NT2/D1 (cell line): Measurements from ENCODE around the gene PGPEP1.

Experiments
- DNase-seq: peaks from one replicate; pipeline ENCODE4 v3.0.0-alpha.2; 2011; ENCODE audit warnings: low read depth, low spot score
- H3K27me3 ChIP-seq: 2 replicates; pipeline ENCODE4 v1.6.0; 2011; ENCODE audit warnings: mild to moderate bottlenecking; ENCODE audit not compliant: insufficient read length, insufficient read depth
- H3K36me3 ChIP-seq: 2 replicates; pipeline ENCODE4 v1.6.1; 2011; ENCODE audit warnings: mild to moderate bottlenecking, low read length, mixed read lengths; ENCODE audit not compliant: insufficient read depth, insufficient read length
- H3K4me1 ChIP-seq: 2 replicates; pipeline ENCODE4 v1.5.1; 2011; ENCODE audit not compliant: insufficient read depth, insufficient read length
- H3K4me3 ChIP-seq: 2 replicates; pipeline ENCODE4 v1.5.1; 2011; ENCODE audit warnings: low read depth; ENCODE audit not compliant: insufficient read length
- H3K9ac ChIP-seq: 2 replicates; pipeline ENCODE4 v1.6.0; 2011; ENCODE audit warnings: low read depth; ENCODE audit not compliant: insufficient read length
- H3K9me3 ChIP-seq: 2 replicates; pipeline ENCODE4 v1.5.1; 2011; ENCODE audit warnings: mild to moderate bottlenecking, low read length; ENCODE audit not compliant: insufficient read depth
- SUZ12 ChIP-seq: IDR thresholded peaks from 2 replicates; pipeline ENCODE4 v1.6.1; 2011; ENCODE audit not compliant: insufficient read length, insufficient read depth; ENCODE audit errors: extremely low read depth
- YY1 ChIP-seq: IDR thresholded peaks from 2 replicates; pipeline ENCODE4 v1.6.1; 2011; ENCODE audit not compliant: insufficient read length, insufficient read depth
- ZNF274 ChIP-seq: IDR thresholded peaks from 2 replicates; pipeline ENCODE4 v1.6.1; 2011; ENCODE audit warnings: mild to moderate bottlenecking, low read depth, low read length

PGPEP1 gene

DNA sequence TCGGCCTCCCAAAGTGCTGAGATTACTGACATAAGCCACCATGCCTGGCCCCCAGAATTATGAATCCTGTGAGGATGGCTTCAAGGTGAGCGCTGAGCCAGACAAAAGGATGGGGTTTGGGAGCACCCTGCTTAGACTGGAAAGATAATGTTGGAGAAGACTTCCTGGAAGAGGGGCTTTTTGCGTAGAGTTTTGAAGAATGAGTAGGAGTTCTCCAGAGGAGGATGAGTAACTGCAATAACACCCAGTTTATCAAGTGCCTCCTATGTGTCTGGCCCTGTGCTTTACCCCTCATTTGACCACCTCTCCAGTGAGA is 44.9 kb downstream of the PGPEP1 start:
- peaks cover 12% of the 10 kb centered on the region for H3K4me1 ChIP-seq
- H3K9ac ChIP-seq, result no peak overlapping the region
- H3K36me3 ChIP-seq, result no peaks in the 10 kb centered on the region
- H3K9me3 ChIP-seq, result no peaks in the 10 kb centered on the region
- H3K27me3 ChIP-seq, result peaks cover 40% of the 10 kb centered on the region
- no peak for DNase-seq
- no peak overlapping the region for H3K4me3 ChIP-seq
- TF ChIP-seq ZNF274 (no peak), SUZ12 (no peak), YY1 (no peak)

DNA sequence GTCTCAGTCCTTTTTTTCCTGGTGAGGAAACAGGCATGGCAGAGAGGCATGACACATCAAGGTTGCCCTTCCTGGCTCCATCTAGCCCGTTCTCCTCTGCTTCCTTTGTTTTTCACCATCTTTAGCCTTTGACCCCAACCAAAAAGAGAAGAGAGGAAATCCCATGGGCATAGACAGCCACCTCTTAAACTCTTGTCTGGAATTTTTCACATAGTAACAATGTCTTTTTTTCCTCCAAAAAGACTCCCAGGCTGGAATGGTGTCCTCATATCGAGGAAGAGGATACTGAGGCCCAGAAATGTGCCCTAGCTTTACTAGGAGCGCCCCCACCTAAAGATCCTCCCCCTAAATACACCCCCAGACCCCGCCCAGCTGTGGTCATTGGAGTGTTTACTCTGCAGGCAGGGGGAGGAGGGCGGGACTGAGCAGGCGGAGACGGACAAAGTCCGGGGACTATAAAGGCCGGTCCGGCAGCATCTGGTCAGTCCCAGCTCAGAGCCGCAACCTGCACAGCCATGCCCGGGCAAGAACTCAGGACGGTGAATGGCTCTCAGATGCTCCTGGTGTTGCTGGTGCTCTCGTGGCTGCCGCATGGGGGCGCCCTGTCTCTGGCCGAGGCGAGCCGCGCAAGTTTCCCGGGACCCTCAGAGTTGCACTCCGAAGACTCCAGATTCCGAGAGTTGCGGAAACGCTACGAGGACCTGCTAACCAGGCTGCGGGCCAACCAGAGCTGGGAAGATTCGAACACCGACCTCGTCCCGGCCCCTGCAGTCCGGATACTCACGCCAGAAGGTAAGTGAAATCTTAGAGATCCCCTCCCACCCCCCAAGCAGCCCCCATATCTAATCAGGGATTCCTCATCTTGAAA is 45.5 kb downstream of the PGPEP1 start, which contains the start of gene GDF15:
GDF15 (plus strand) TSS at position 484 of the 868 bp plus-strand sequence; CDS start at position 516, 32 bp downstream.
- H3K36me3 ChIP-seq, result no peaks in the 10 kb centered on the region
- H3K9ac ChIP-seq, result no peak within 1 kb of the TSS
- no peaks in the 10 kb centered on the region for H3K9me3 ChIP-seq
- H3K4me3 ChIP-seq, result peak within 1 kb of the TSS; percentile 13
- TF ChIP-seq ZNF274 (no peak), SUZ12 (no peak), YY1 (no peak)
- H3K4me1 ChIP-seq, result peaks cover 12% of the 10 kb centered on the region
- peak; percentile 38 for DNase-seq
- H3K27me3 ChIP-seq, result peaks cover 40% of the 10 kb centered on the region

DNA sequence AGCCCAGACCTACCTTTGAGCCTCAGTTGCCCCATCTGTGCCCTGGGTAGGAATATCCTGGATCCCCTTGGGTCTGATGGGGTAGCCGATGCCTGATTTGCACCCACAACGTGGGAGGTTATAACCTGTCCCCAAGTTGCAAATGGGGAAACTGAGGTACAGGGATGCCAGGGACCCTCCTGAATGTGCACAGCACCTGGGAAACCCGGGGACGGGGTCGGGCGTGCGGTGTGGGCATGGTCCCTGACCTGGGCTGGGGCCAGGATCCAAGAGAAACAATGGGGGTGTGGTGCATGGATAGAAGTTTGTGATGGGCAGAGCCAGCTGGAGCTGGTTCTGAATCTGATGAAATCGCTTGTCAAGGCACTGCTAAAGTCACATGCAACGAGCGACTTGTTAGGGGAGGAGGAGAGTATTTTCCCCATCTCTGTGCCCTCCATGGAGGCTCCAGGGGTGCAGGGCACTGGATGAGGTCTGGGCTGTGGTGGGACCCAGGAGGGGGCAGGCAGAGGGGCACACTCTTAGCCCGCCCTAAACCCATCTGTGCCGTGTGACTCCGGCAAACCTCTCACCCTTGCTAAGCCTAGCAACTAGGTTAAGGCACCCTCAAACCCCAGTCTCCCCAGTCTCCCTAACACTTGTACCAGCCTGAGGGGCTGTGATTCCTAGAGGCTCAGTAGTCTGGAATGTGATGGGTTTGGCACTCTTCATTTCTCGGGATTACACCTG is 46.3 kb downstream of the PGPEP1 start:
- no peaks in the 10 kb centered on the region for H3K9me3 ChIP-seq
- TF ChIP-seq ZNF274, result no peak
- no peak for TF ChIP-seq SUZ12
- TF ChIP-seq YY1, result no peak
- peak overlapping the region; percentile 13 for H3K4me3 ChIP-seq
- peaks cover 40% of the 10 kb centered on the region for H3K27me3 ChIP-seq
- H3K9ac ChIP-seq, result no peak overlapping the region
- H3K36me3 ChIP-seq, result no peaks in the 10 kb centered on the region
- DNase-seq, result no peak
- peaks cover 12% of the 10 kb centered on the region for H3K4me1 ChIP-seq

DNA sequence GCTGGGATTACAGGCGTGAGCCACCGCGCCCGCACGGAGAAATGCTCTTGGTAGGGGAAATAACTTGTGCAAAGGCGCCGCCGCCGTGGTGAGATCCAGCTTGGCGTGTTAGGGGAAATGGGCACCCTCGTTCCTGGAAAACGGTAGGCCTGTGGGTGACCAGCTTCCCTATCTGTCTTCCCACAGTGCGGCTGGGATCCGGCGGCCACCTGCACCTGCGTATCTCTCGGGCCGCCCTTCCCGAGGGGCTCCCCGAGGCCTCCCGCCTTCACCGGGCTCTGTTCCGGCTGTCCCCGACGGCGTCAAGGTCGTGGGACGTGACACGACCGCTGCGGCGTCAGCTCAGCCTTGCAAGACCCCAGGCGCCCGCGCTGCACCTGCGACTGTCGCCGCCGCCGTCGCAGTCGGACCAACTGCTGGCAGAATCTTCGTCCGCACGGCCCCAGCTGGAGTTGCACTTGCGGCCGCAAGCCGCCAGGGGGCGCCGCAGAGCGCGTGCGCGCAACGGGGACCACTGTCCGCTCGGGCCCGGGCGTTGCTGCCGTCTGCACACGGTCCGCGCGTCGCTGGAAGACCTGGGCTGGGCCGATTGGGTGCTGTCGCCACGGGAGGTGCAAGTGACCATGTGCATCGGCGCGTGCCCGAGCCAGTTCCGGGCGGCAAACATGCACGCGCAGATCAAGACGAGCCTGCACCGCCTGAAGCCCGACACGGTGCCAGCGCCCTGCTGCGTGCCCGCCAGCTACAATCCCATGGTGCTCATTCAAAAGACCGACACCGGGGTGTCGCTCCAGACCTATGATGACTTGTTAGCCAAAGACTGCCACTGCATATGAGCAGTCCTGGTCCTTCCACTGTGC is 47.9 kb downstream of the PGPEP1 start:
- peak overlapping the region; percentile 73 for H3K9ac ChIP-seq
- no peaks in the 10 kb centered on the region for H3K36me3 ChIP-seq
- peak overlapping the region; percentile 34 for H3K4me3 ChIP-seq
- peaks cover 12% of the 10 kb centered on the region for H3K4me1 ChIP-seq
- peak; percentile 68 for DNase-seq
- H3K27me3 ChIP-seq, result peaks cover 40% of the 10 kb centered on the region
- H3K9me3 ChIP-seq, result no peaks in the 10 kb centered on the region
- TF ChIP-seq ZNF274, result no peak
- TF ChIP-seq SUZ12, result no peak
- TF ChIP-seq YY1, result no peak

DNA sequence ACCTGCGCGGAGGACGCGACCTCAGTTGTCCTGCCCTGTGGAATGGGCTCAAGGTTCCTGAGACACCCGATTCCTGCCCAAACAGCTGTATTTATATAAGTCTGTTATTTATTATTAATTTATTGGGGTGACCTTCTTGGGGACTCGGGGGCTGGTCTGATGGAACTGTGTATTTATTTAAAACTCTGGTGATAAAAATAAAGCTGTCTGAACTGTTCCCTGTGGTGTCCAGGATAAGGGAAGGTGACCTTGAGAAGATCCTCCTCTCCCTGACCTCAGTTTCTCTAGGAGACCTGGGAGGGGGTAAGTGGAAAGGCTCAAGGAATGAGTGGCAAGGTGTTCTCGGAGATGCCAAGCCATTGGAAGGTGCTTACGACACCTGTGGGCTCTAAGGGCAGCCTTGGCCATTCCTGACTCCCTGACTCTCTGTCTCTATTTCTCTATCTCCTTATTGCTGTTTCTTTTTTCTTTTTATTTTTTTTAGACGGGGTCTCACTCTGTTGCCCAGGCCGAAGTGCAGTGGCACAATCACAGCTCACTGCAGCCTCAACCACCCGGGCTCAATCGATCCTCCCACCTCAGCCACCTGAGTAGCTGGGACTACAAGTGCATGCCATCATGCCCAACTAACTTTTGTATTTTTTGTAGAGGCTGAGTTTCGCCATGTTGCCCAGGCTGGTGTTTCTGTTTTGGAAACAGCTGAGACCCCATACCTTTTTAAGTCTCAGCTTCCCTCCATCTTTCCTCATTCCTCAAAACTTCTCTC is 48.7 kb downstream of the PGPEP1 start:
- DNase-seq, result no peak
- H3K27me3 ChIP-seq, result peaks cover 40% of the 10 kb centered on the region
- no peaks in the 10 kb centered on the region for H3K36me3 ChIP-seq
- TF ChIP-seq YY1 (no peak), ZNF274 (no peak), SUZ12 (no peak)
- peaks cover 12% of the 10 kb centered on the region for H3K4me1 ChIP-seq
- no peaks in the 10 kb centered on the region for H3K9me3 ChIP-seq
- no peak overlapping the region for H3K4me3 ChIP-seq
- no peak overlapping the region for H3K9ac ChIP-seq

DNA sequence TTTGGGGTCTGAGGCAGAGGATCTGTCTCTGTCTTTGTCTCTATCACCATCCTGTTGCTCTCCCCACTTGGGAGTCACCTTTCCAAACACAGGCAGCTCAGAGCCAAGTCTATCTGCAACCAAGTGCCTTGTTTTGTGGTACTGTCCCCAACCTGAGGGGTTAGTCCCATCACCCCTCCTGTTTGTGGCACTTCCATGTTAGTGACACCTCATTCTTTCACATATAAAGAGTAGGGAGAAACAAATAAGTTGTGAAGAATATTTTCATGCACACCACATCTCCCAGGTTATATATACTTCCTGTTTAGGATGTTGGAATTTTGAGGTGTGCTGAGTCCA is 49.3 kb downstream of the PGPEP1 start:
- Histone ChIP-seq H3K4me1 (peaks cover 12% of the 10 kb centered on the region), H3K27me3 (peaks cover 40% of the 10 kb centered on the region), H3K9ac (no peak overlapping the region), H3K4me3 (no peak overlapping the region), H3K36me3 (no peaks in the 10 kb centered on the region), H3K9me3 (no peaks in the 10 kb centered on the region)
- TF ChIP-seq SUZ12 (no peak), YY1 (no peak), ZNF274 (no peak)
- DNase-seq, result no peak
